Vagina (tissue), 2 donors: ENCODE results near the gene CAPN12. TPM values are rescaled to one million over a fixed set of nuclear protein-coding genes. Genes with fewer than 3 reads are reported as not detected.

ENCODE experiments used
- DNase-seq, 2 donors: peaks; one replicate each; pipeline ENCODE4 v3.0.0-alpha.2; 2017; ENCODE audit errors: extremely low spot score in 2 of 2
- H3K27ac ChIP-seq: fragments of 200-600 bp; sonication (generic); one replicate; pipeline ENCODE4 v1.5.1; 2019
- H3K27me3 ChIP-seq: fragments of 200-600 bp; sonication (generic); one replicate; pipeline ENCODE4 v1.5.1; 2019
- H3K36me3 ChIP-seq, 2 donors: fragments of 200-600 bp; sonication (generic); one replicate each; pipeline ENCODE4 v1.5.1; 2017 to 2019
- H3K4me1 ChIP-seq: fragments of 200-600 bp; sonication (generic); one replicate; pipeline ENCODE4 v1.5.1; 2019
- H3K4me3 ChIP-seq, 2 donors: fragments of 200-600 bp; sonication (generic); 1 replicate in 1 of 2; 2 replicates in 1 of 2; pipeline ENCODE4 v1.5.1; 2016 to 2019
- H3K9me3 ChIP-seq: fragments of 200-600 bp; sonication (generic); one replicate; pipeline ENCODE4 v1.5.1; 2019
- POLR2A ChIP-seq, 2 donors: fragments of 450-650 bp; IDR thresholded peaks; one replicate each; pipeline ENCODE4 v1.6.1; 2017; ENCODE audit warnings: antibody characterized with exemption in 2 of 2, mild to moderate bottlenecking in 2 of 2, moderate library complexity in 2 of 2
- POLR2AphosphoS5 ChIP-seq, 2 donors: sonication (generic); formaldehyde crosslinking; IDR thresholded peaks; one replicate each; pipeline ENCODE4 v1.9.0; 2017; ENCODE audit warnings: antibody characterized with exemption in 2 of 2, mild to moderate bottlenecking in 2 of 2, low read depth in 1 of 2; ENCODE audit not compliant: insufficient read depth in 1 of 2
- intact Hi-C: fragments of 100-400 bp; cut with DNase I; formaldehyde crosslinking; loops from one replicate; pipeline ENCODE4 v1.15.1; 2023
- total RNA-seq: library from RNA; depleted of rRNA; stranded (reverse); fragments of >200 nt; gene quantifications from one replicate; pipeline ENCODE4 v1.2.3, GENCODE V29; 2016
- TF ChIP-seq, protein P1 (sequence below), 3 experiments: fragments of 450-650 bp in 2 of 3; fragments of 200-600 bp in 1 of 3; sonication (generic) in 1 of 3; IDR thresholded peaks; one replicate each; pipeline ENCODE4 v1.5.1; 2017 to 2019; ENCODE audit warnings: antibody characterized with exemption in 3 of 3, mild to moderate bottlenecking in 2 of 3, moderate library complexity in 2 of 3

Gene CAPN12
- total RNA-seq, 1 donor from 2014 or later: 9.6 TPM

DNA sequence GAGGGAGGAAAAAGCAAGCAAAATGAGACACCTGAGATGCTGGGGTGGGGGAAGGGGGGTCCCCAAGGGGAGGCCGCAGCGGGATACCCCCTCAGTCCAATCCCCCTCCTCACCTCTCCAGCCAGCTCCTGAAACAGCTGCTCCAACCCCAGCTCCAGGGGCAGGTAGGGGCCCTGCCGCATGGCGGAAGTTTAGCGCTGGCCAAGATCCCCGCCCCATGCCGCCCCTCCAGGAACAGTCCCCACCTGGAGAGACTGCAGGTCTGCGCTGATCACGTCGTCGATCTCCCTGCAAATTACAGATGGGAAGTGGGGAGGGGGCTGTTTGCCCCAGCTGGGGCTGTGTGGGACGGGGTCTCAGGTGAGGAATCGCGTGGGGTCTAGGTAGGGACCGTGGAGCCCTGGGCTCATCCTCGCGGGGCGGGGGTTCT, 9.0 kb downstream of the CAPN12 start:
- no peaks in the 10 kb centered on the region for H3K27me3 ChIP-seq
- TF ChIP-seq POLR2AphosphoS5 (IDR thresholded peaks at IDR 0.05; ENCODE audit: insufficient read depth in 1 of 2, low read depth in 1 of 2) (no peak), POLR2A (IDR thresholded peaks at IDR 0.05) (no peak)
- TF ChIP-seq, protein P1, sequence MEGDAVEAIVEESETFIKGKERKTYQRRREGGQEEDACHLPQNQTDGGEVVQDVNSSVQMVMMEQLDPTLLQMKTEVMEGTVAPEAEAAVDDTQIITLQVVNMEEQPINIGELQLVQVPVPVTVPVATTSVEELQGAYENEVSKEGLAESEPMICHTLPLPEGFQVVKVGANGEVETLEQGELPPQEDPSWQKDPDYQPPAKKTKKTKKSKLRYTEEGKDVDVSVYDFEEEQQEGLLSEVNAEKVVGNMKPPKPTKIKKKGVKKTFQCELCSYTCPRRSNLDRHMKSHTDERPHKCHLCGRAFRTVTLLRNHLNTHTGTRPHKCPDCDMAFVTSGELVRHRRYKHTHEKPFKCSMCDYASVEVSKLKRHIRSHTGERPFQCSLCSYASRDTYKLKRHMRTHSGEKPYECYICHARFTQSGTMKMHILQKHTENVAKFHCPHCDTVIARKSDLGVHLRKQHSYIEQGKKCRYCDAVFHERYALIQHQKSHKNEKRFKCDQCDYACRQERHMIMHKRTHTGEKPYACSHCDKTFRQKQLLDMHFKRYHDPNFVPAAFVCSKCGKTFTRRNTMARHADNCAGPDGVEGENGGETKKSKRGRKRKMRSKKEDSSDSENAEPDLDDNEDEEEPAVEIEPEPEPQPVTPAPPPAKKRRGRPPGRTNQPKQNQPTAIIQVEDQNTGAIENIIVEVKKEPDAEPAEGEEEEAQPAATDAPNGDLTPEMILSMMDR (IDR thresholded peaks at IDR 0.05): no peak
- H3K9me3 ChIP-seq: no peaks in the 10 kb centered on the region
- intact Hi-C loops: no loop called here
- H3K4me3 ChIP-seq: peak overlapping the region in 1 of 2 donors; percentile 4
- peaks cover 44% of the 10 kb centered on the region for H3K4me1 ChIP-seq
- DNase-seq: no peak
- peaks cover 0 to 7% of the 10 kb centered on the region in 2 donors for H3K36me3 ChIP-seq
- peak overlapping the region; percentile 69 for H3K27ac ChIP-seq

DNA sequence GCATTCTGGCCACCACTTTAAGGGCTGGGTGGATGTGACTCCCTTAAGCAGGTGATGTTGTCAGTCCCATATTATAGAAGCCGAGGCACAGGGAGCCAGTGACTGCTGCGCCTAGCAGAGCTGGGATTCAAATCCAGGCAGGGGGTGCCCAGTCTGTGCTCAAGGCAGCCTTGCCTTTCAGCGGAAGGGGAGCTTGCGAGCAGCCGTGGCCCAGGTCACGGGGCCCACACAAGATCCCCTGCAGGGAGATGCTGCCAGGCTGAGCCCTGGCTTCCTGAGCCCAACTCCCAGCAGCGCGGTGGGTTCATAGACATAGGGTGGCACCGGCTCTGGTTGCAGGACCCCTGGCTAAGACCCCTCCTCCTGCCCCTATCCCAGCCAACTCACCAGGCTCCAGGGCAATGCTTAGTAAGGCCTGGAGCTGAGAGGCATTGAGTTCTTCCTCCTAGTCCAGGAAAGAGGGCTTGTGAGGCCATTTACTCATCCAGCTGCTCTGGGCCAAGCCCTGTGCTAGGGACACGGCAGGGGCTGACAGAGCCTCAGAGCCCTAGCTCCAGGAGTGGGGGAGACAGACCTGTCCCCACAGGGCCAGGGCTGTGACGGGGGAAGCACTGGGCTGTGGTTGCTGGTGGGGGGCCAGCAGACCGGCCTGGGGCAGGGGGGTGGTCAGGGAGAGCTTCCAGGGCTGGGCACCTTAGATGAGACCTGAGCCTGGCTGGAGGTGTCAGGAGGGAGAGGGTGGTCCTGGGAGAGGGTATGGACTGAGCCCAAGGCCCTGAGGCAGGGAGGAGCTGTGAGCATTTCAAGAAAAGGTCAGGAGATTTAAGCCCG, 9.6 kb downstream of the CAPN12 start:
- Histone ChIP-seq H3K4me1 (peaks cover 38% of the 10 kb centered on the region), H3K27ac (peak overlapping the region; percentile 69), H3K9me3 (no peaks in the 10 kb centered on the region), H3K36me3 (peaks cover 0 to 12% of the 10 kb centered on the region in 2 donors), H3K4me3 (no peak overlapping the region), H3K27me3 (no peaks in the 10 kb centered on the region)
- DNase-seq: no peak
- peak in 1 of 2 donors; percentile 36 for TF ChIP-seq POLR2AphosphoS5 (IDR thresholded peaks at IDR 0.05; ENCODE audit: insufficient read depth in 1 of 2, low read depth in 1 of 2)
- TF ChIP-seq POLR2A (IDR thresholded peaks at IDR 0.05): no peak
- intact Hi-C loops: no loop called here

DNA sequence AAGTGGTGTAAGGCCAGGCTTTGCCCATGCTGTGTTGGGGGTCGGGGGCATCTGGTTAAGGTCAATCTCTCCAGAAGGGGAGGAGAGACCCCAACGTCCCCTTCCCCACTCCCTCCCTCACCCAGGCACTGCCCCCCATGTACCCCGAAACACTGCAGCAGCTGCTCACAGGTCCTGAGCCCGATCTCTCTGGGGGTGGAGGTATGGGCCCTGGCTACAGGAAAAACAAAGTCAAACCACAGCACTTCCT, 10.2 kb downstream of the CAPN12 start:
- H3K4me3 ChIP-seq: no peak overlapping the region

DNA sequence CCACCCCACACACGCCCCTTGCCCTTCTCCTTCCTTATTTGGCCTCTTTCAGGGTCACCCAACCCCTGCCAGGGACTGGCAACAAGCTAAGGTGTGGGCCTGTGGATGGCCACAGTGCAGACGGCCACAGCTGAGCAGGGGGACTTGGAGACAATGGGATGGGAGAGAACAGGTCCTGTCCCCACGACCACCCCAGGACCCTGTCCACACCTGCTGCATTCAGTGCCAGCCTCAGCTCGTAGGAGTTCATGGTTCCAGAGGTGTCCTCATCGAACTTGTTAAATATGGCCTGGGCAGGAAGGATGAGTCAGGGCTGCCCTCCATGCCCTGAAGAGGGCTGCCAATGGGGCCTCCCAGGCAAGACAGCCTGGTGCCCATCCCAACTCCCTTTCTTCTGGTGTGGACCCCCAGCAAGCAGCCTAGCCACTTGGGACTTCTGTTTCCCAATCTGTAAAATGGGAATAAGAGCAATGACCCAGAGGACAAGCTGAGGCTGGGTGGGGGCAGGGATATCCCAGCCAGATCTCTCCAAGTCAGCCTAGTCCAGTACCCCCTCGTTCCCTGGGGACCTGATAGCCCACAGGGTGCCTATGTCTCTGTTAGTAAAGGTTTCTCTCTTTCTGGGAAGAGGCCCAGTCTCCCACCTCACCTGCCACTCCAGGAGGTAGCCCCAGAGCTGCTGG, 10.6 kb downstream of the CAPN12 start:
- H3K36me3 ChIP-seq: peaks cover 0 to 22% of the 10 kb centered on the region in 2 donors
- intact Hi-C loops: no loop called here
- no peaks in the 10 kb centered on the region for H3K27me3 ChIP-seq
- no peaks in the 10 kb centered on the region for H3K9me3 ChIP-seq
- TF ChIP-seq, protein P1 (IDR thresholded peaks at IDR 0.05): no peak
- TF ChIP-seq POLR2A (IDR thresholded peaks at IDR 0.05): no peak
- no peak for TF ChIP-seq POLR2AphosphoS5 (IDR thresholded peaks at IDR 0.05; ENCODE audit: insufficient read depth in 1 of 2, low read depth in 1 of 2)
- peak overlapping the region; percentile 69 for H3K27ac ChIP-seq
- H3K4me1 ChIP-seq: peaks cover 39% of the 10 kb centered on the region
- DNase-seq: no peak
- no peak overlapping the region for H3K4me3 ChIP-seq

More for the DNA sequence above, 10.2 kb downstream of the CAPN12 start:
- Histone ChIP-seq H3K9me3 (no peaks in the 10 kb centered on the region), H3K27me3 (no peaks in the 10 kb centered on the region), H3K27ac (peak overlapping the region; percentile 69), H3K4me1 (peaks cover 35% of the 10 kb centered on the region), H3K36me3 (peaks cover 0 to 18% of the 10 kb centered on the region in 2 donors)
- TF ChIP-seq POLR2AphosphoS5 (IDR thresholded peaks at IDR 0.05; ENCODE audit: insufficient read depth in 1 of 2, low read depth in 1 of 2): no peak
- TF ChIP-seq, protein P1 (IDR thresholded peaks at IDR 0.05): no peak
- no peak for TF ChIP-seq POLR2A (IDR thresholded peaks at IDR 0.05)
- intact Hi-C loops: no loop called here
- no peak for DNase-seq

DNA sequence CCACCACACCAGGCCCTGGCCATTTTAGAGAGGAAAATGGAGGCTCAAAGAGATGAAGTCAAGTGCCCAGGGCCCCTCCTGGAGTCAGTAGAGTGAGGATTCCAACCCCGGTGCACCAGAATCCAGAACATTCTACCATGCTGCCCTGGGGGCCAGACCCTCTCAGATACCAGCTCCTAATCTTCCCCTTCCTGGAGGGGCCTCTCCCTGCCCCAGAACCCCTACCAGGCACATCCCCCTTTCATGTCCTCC, 11.1 kb downstream of the CAPN12 start:
- Histone ChIP-seq H3K9me3 (no peaks in the 10 kb centered on the region), H3K4me3 (no peak overlapping the region), H3K4me1 (peaks cover 42% of the 10 kb centered on the region), H3K27ac (peak overlapping the region; percentile 69), H3K27me3 (no peaks in the 10 kb centered on the region), H3K36me3 (peaks cover 0 to 24% of the 10 kb centered on the region in 2 donors)
- DNase-seq: no peak
- no peak for TF ChIP-seq POLR2AphosphoS5 (IDR thresholded peaks at IDR 0.05; ENCODE audit: insufficient read depth in 1 of 2, low read depth in 1 of 2)
- TF ChIP-seq, protein P1 (IDR thresholded peaks at IDR 0.05): no peak
- TF ChIP-seq POLR2A (IDR thresholded peaks at IDR 0.05): no peak
- intact Hi-C loops: no loop called here
